K562 (cell line): ENCODE measurements around the gene SCFD2. TPM values are rescaled to one million over a fixed set of nuclear protein-coding genes. Genes with fewer than 3 reads are reported as not detected.

Experiments
- CXXC5 ChIP-seq: fragments of 250-450 bp; sonication (Bioruptor Pico); IDR thresholded peaks from 2 replicates; pipeline ENCODE4 v1.8.0; 2022; ENCODE audit warnings: inconsistent platforms, mild to moderate bottlenecking, moderate library complexity
- ELF2 ChIP-seq: fragments of 250-450 bp; sonication (Bioruptor Pico); IDR thresholded peaks from 2 replicates; pipeline ENCODE4 v1.5.0; 2021; ENCODE audit warnings: mild to moderate bottlenecking
- EP300 ChIP-seq: IDR thresholded peaks from 2 replicates; pipeline ENCODE4 v1.6.1; 2012; ENCODE audit warnings: low read length, improper control_type of control experiment
- GATAD2B ChIP-seq: fragments of 450-650 bp; IDR thresholded peaks from 2 replicates; pipeline ENCODE4 v1.6.1; 2017; ENCODE audit warnings: mild to moderate bottlenecking, borderline replicate concordance
- ILF3 ChIP-seq: fragments of 450-650 bp; IDR thresholded peaks from 2 replicates; pipeline ENCODE4 v1.6.1; 2018; ENCODE audit warnings: antibody characterized with exemption, mild to moderate bottlenecking, moderate library complexity, borderline replicate concordance
- KLF6 ChIP-seq: fragments of 250-450 bp; sonication (Bioruptor Pico); IDR thresholded peaks from 2 replicates; pipeline ENCODE4 v1.4.0; 2020; ENCODE audit warnings: mild to moderate bottlenecking, moderate library complexity, borderline replicate concordance
- NCOR1 ChIP-seq: fragments of 450-650 bp; IDR thresholded peaks from 2 replicates; pipeline ENCODE4 v1.6.1; 2016; ENCODE audit warnings: mild to moderate bottlenecking, moderate library complexity
- POLR3A ChIP-seq: IDR thresholded peaks from 2 replicates; pipeline ENCODE4 v1.6.1; 2011; ENCODE audit warnings: borderline replicate concordance, mild to moderate bottlenecking, moderate library complexity; ENCODE audit not compliant: insufficient read length, insufficient read depth; ENCODE audit errors: extremely low read depth
- PRMT5 ChIP-seq: sonication (generic); formaldehyde crosslinking; IDR thresholded peaks from 2 replicates; pipeline ENCODE4 v1.5.0; 2020; ENCODE audit warnings: missing genetic modification reagents
- PYGO2 ChIP-seq: fragments of 450-650 bp; IDR thresholded peaks from 2 replicates; pipeline ENCODE4 v1.6.1; 2016; ENCODE audit warnings: mild to moderate bottlenecking, missing genetic modification characterization, moderate library complexity, missing compliant biosample characterization
- SMAD2 ChIP-seq: fragments of 150-350 bp; IDR thresholded peaks from 2 replicates; pipeline ENCODE4 v1.6.1; 2014; ENCODE audit warnings: low read depth, mild to moderate bottlenecking, low read length
- SMARCC2 ChIP-seq: fragments of 450-650 bp; IDR thresholded peaks from 2 replicates; pipeline ENCODE4 v1.6.1; 2017; ENCODE audit warnings: antibody characterized with exemption, moderate library complexity, mild to moderate bottlenecking, low read depth
- SPI1 ChIP-seq: IDR thresholded peaks from 2 replicates; pipeline ENCODE4 v1.6.1; 2011; ENCODE audit warnings: low read depth, low read length, control low read depth, borderline replicate concordance
- STAG1 ChIP-seq: sonication (generic); formaldehyde crosslinking; IDR thresholded peaks from 2 replicates; pipeline ENCODE4 v1.5.0; 2020; ENCODE audit warnings: missing genetic modification reagents, borderline replicate concordance
- TEAD2 ChIP-seq: fragments of 450-650 bp; IDR thresholded peaks from 2 replicates; pipeline ENCODE4 v1.6.1; 2016; ENCODE audit warnings: missing genetic modification characterization, control low read depth, missing compliant biosample characterization
- ZNF668 ChIP-seq: fragments of 250-450 bp; sonication (Bioruptor Pico); IDR thresholded peaks from 2 replicates; pipeline ENCODE4 v1.8.0; 2022; ENCODE audit warnings: mild to moderate bottlenecking, inconsistent platforms
- polyA plus RNA-seq, 8 experiments: library from polyadenylated mRNA; depleted of rRNA in 4 of 8; stranded (reverse) in 5 of 8; unstranded in 3 of 8; fragments of >200 nt; fragmentation: Nextera tagmentation in 2 of 8; fragmentation: Illumina TruSeq in 1 of 8; extraction: Ambion mirVana in 2 of 8; extraction: Trizol in 1 of 8; gene quantifications; 2 replicates each; pipeline versions ENCODE4 v1.2.1 to v1.2.3, GENCODE V29; 2011 to 2014; ENCODE audit warnings: inconsistent platforms in 1 of 8, missing spikeins in 1 of 8
- total RNA-seq, 7 experiments: library from RNA; depleted of rRNA in 6 of 7; stranded (reverse); fragments of >200 nt in 6 of 7; fragmentation: Illumina TruSeq in 2 of 7; extraction: Trizol in 2 of 7; gene quantifications; 2 replicates each; pipeline versions ENCODE4 v1.2.1 to v1.2.3, GENCODE V29; 2011 to 2021; ENCODE audit warnings: low replicate concordance in 1 of 7
- TF ChIP-seq, protein P1 (sequence below): sonication (generic); formaldehyde crosslinking; IDR thresholded peaks from 2 replicates; pipeline ENCODE4 v1.8.0; 2022; ENCODE audit warnings: missing genetic modification reagents, mild to moderate bottlenecking, moderate library complexity, borderline replicate concordance
- TF ChIP-seq, protein P2 (sequence below): fragments of 250-450 bp; sonication (Bioruptor Pico); IDR thresholded peaks from 2 replicates; pipeline ENCODE4 v1.8.0; 2021; ENCODE audit warnings: borderline replicate concordance, mild to moderate bottlenecking, moderate library complexity; ENCODE audit not compliant: poor library complexity, severe bottlenecking
- TF ChIP-seq, protein P3 (sequence below): fragments of 250-450 bp; sonication (Bioruptor Pico); IDR thresholded peaks from 2 replicates; pipeline ENCODE4 v1.8.0; 2022; ENCODE audit warnings: moderate library complexity, mild to moderate bottlenecking, inconsistent platforms

The SCFD2 gene
- total and polyA plus RNA-seq, 9 of the 15 experiments (the other 6 are each of a cell fraction or from before 2014, with no cell fraction given): 5.7 to 30.3 (median 22.8) TPM

DNA sequence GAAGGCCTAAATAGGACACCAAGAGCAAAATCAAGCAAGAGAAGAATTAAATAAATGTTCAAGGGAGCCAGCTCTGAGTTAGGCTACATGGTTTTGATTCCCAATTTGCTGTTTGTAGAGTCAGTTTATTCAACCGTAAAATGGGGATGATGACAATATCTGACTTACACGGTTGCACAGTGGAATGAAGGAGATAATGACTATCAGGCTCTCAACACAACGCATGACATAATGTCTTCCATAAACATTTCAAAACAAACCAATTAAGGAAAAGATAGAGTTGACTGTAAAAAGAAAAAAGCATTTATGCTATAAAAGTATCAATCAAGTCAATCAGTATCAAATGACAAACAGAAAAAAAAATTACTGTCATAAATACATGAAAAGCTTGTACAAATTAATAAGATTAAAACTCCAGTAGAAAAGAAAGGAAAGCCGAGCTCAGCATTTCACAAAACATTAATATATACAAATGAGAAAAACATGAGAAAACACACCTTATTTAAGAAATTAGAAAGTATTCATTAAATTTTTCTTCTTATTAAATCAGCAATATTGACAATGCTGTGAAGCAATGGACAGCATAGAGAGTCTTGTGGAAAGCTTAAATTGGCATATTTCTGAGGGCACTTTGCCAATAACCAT lies 179.0 kb downstream of the SCFD2 start (continued):
- TF ChIP-seq, protein P1, sequence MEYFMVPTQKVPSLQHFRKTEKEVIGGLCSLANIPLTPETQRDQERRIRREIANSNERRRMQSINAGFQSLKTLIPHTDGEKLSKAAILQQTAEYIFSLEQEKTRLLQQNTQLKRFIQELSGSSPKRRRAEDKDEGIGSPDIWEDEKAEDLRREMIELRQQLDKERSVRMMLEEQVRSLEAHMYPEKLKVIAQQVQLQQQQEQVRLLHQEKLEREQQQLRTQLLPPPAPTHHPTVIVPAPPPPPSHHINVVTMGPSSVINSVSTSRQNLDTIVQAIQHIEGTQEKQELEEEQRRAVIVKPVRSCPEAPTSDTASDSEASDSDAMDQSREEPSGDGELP (CRISPR knock-in tag): no peak
- TF ChIP-seq PYGO2 (tag) (no peak), CXXC5 (CRISPR knock-in tag) (peak; percentile 55), SMARCC2 (peak; percentile 75; the same call in 1 of the 2 replicates), GATAD2B (no peak), POLR3A (no peak), SMAD2 (no peak), SPI1 (no peak), EP300 (peak; percentile 77), NCOR1 (peak; percentile 66), PRMT5 (CRISPR knock-in tag) (no peak), ILF3 (no peak), KLF6 (no peak), STAG1 (CRISPR knock-in tag) (no peak), ELF2 (CRISPR knock-in tag) (no peak), ZNF668 (CRISPR knock-in tag) (no peak), TEAD2 (no peak)
- TF ChIP-seq, protein P2, sequence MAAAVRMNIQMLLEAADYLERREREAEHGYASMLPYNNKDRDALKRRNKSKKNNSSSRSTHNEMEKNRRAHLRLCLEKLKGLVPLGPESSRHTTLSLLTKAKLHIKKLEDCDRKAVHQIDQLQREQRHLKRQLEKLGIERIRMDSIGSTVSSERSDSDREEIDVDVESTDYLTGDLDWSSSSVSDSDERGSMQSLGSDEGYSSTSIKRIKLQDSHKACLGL (CRISPR knock-in tag): no peak
- TF ChIP-seq, protein P3, sequence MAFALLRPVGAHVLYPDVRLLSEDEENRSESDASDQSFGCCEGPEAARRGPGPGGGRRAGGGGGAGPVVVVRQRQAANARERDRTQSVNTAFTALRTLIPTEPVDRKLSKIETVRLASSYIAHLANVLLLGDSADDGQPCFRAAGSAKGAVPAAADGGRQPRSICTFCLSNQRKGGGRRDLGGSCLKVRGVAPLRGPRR (CRISPR knock-in tag): no peak
